ENCODE data around the gene GADL1. TPM values are rescaled to one million over a fixed set of nuclear protein-coding genes. Genes with fewer than 3 reads are reported as not detected.

The GADL1 gene
- total RNA-seq, 1 experiment from 2014 or later, result 0.09 TPM

DNA sequence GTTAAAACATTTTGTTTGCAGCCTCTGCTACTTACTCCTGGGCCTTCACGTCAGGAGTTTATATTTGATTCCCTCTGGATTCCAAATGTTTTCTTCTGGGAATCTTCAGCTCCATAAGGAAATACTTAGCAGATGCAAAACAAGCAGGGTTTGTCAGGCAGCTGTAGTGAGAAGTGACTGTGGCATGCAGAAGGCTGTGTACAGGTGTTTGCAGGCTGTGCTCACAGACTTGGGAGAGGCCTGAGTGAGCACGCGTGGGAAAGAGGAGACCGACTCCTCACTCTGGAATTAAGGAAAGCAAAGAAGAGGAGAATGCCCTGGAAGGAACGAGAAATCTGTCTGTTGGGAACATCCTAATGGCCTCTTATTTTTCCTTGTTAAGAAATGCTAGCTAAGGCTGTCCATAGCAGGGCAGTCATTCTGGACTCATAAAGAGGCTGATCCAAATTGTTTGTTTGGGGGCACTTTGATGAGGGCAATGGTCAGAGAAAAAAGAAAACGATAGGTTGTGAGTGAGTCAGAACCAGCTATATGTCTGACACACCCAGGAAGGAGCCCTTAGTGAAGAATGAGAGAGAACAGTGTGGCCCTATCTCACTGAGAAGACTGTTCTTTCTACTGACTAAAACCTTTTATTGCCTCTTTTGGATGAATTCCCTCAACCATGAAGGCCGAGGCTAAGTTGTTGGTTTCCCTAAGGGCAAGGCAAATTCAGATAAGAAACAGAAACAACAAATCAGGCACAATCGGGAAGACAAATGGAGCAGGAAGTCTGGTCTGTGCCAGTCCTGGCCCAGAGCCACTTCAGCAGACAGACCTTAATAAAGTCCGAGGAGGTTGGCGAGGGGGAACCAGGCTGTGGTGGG lies 205.5 kb downstream of the GADL1 start:
- Histone ChIP-seq H3K4me1 (ENCODE audit: insufficient read depth, low read length) (no peaks in the 10 kb centered on the region), H2BK5ac (ENCODE audit: insufficient read length, low read length) (no peak overlapping the region), H3K9me3 (ENCODE audit: control insufficient read depth, low read depth, low read length) (no peaks in the 10 kb centered on the region), H2BK12ac (ENCODE audit: insufficient read length, low read depth, low read length) (no peak overlapping the region), H3K79me1 (ENCODE audit: insufficient read depth, low read depth, low read length, poor library complexity, severe bottlenecking) (no peaks in the 10 kb centered on the region), H3K27me3 (ENCODE audit: insufficient read depth, low read length) (no peaks in the 10 kb centered on the region), H3T11ph (ENCODE audit: low read length) (no peak overlapping the region), H4K5ac (ENCODE audit: insufficient read length, low read depth, low read length) (no peak overlapping the region), H3K9ac (ENCODE audit: extremely low read depth, insufficient read length, low read length) (no peak overlapping the region), H2BK15ac (ENCODE audit: low read depth, low read length) (no peak overlapping the region), H3K18ac (ENCODE audit: insufficient read length, low read depth, low read length) (no peak overlapping the region), H4K8ac (replicated peaks; ENCODE audit: insufficient read length, low read depth, low read length) (no peak overlapping the region), H3K4ac (ENCODE audit: low read depth, low read length) (no peak overlapping the region), H3K23me2 (ENCODE audit: insufficient read length, low read depth, low read length, poor library complexity, severe bottlenecking) (no peaks in the 10 kb centered on the region), H4K20me1 (ENCODE audit: control insufficient read depth, insufficient read depth, insufficient read length) (no peaks in the 10 kb centered on the region), H3K79me2 (ENCODE audit: insufficient read depth, low read length) (no peaks in the 10 kb centered on the region), H3K23ac (ENCODE audit: insufficient read length, low read depth, low read length) (no peak overlapping the region), H3K4me2 (ENCODE audit: insufficient read depth, insufficient read length, low read length) (no peak overlapping the region), H3K14ac (ENCODE audit: insufficient read depth, low read length) (no peak overlapping the region), H2BK20ac (ENCODE audit: low read depth, low read length, poor library complexity, severe bottlenecking) (no peak overlapping the region), H3K56ac (ENCODE audit: insufficient read length, low read depth, low read length) (no peak overlapping the region), H4K91ac (ENCODE audit: insufficient read length, low read depth, low read length) (no peak overlapping the region), H3K27ac (ENCODE audit: insufficient read length, low read depth, low read length) (no peak overlapping the region), H2BK120ac (ENCODE audit: low read depth, low read length, poor library complexity, severe bottlenecking) (no peak overlapping the region), H2AFZ (ENCODE audit: low read length) (no peak overlapping the region), H2AK5ac (ENCODE audit: insufficient read length, low read length) (no peak overlapping the region)
- Mint-ChIP-seq H3K27me3 (ENCODE audit: low read depth) (no peaks in the 10 kb centered on the region), H3K36me3 (ENCODE audit: insufficient read depth in 1 of 3, low read depth in 3 of 3) (peaks cover 36 to 59% (median 40%) of the 10 kb centered on the region in 3 experiments), H3K9me3 (no peaks in the 10 kb centered on the region), H3K27ac (peak overlapping the region in 2 of 3 experiments; percentile 63 to 73; a peak in 2 of 7 replicates), H3K4me3 (no peak overlapping the region), H3K4me1 (peaks cover 11 to 15% of the 10 kb centered on the region in 2 experiments)
- WGBS (ENCODE audit: extremely low coverage, insufficient read length, low lambda C conversion rate), result no CpG with 5 or more reads among the region's 10 CpGs
- TF ChIP-seq, protein P1, sequence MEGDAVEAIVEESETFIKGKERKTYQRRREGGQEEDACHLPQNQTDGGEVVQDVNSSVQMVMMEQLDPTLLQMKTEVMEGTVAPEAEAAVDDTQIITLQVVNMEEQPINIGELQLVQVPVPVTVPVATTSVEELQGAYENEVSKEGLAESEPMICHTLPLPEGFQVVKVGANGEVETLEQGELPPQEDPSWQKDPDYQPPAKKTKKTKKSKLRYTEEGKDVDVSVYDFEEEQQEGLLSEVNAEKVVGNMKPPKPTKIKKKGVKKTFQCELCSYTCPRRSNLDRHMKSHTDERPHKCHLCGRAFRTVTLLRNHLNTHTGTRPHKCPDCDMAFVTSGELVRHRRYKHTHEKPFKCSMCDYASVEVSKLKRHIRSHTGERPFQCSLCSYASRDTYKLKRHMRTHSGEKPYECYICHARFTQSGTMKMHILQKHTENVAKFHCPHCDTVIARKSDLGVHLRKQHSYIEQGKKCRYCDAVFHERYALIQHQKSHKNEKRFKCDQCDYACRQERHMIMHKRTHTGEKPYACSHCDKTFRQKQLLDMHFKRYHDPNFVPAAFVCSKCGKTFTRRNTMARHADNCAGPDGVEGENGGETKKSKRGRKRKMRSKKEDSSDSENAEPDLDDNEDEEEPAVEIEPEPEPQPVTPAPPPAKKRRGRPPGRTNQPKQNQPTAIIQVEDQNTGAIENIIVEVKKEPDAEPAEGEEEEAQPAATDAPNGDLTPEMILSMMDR (conservative IDR thresholded peaks at IDR 0.05), result no peak
- DNase-seq, result no peak

Data from H9 (cell line).